ENCODE data around the gene MBP.

Gene MBP

GRCh38 chr18:76943542-76944339, 188.8 kb downstream of the MBP start:
- DNase-seq (ENCODE audit: low read depth): peak; percentile 42

DNA sequence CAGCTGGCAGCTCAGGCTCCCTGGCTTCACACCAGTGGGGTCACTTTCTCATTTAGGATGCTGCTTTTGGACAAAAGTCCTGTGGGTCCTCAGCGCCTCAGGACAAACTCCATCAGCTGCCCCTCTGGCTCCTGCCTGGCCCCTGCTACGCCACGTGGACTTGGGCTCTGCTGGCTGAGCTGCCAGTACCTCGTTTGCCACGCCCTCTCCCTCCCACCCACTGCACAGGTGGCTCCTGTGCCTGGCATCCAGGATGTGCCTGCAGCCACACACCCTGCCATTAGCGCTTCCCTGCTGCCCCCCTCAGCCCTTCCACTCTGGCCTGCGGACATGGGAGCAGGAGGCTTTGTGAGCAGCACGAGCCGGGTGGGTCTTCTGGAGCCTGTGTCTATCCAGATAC, 191.3 kb downstream of the MBP start:
- DNase-seq (ENCODE audit: low read depth): no peak

DNA sequence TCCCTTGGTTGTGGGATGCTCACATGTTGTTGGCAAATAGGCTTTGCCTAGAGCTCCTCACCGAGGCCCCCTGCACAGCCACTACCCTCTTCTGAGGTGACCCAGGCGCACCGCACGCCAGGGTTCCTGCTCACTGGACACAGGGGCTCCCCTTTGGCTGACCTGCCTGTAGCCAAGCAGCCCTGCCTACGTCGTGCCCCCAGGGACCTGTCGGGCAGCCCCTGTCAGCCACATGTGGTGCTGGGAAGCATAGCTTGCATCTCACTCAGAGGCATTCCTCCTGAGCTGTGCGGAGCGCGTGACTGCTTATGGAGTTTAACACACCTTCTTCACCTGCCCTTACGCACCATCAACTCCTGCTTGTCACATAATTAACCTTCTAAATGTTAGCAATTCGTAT, 194.0 kb downstream of the MBP start:
- DNase-seq (ENCODE audit: low read depth): no peak

DNA sequence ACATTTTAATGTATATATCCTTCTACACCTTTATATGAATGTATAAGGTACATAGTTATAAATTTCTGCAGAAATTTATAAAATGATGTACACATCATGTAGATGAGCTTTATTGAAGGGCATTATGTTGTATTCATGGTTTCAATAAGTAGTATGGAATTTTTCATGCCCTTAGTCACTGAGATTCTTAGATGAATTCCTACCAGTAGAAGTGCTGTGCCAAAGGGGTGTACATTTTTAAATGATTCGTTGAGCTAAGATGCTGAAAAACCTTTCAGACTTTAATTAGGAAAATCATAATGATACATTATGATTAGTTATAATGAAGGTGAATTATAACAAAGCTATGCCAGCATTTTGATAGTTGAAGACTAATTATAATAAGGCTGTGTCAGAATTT, 195.0 kb downstream of the MBP start:
- no peak for DNase-seq (ENCODE audit: low read depth)

GRCh38 chr18:76936877-76937276, 195.7 kb downstream of the MBP start:
- no peak for DNase-seq (ENCODE audit: low read depth)

DNA sequence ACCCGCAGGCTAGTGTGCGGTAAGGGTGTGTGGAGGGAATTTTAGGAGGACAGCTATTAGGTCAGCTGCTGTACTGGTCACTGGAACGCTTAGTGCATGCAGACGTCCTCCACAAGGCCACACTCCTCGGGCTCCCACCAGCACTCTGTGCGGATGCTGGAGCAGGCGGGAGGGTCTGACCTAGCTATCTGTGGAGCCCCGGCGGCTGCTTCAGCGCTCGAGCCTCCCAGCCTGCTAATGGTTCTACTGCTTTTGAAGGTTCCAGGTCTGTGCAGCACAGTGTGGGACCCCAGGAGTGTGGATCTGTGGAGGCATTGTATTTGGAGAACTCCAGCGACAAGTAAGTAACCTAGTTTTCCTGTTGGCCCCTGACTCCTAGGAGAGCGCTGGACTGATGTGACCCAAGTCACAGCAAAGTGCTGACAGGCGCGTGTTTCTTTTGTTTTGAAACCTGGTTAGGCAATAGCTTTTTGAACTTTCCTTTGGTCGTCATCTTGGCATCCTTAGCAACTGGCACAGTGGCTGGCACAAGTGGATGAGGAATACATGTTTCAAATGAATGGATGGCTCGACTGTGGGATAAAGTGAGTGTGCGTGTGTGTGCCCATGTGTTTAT, 196.8 kb downstream of the MBP start:
- DNase-seq (ENCODE audit: low read depth): no peak

- DNase-seq (ENCODE audit: low read depth): peak; percentile 40
These were observed 200.4 kb downstream of the MBP start for GRCh38 chr18:76932026-76932819.

- no peak for DNase-seq (ENCODE audit: low read depth)
These were observed 201.4 kb downstream of the MBP start for GRCh38 chr18:76931171-76931570.

Data from GM04504 (cell line).